MV-4-11 (cell line): ENCODE measurements around the gene ZNF121.

Source experiments
- DNase-seq: peaks from one replicate; lab custom pipeline; 2025; lab: John Stamatoyannopoulos, UW

ZNF121 gene

DNA sequence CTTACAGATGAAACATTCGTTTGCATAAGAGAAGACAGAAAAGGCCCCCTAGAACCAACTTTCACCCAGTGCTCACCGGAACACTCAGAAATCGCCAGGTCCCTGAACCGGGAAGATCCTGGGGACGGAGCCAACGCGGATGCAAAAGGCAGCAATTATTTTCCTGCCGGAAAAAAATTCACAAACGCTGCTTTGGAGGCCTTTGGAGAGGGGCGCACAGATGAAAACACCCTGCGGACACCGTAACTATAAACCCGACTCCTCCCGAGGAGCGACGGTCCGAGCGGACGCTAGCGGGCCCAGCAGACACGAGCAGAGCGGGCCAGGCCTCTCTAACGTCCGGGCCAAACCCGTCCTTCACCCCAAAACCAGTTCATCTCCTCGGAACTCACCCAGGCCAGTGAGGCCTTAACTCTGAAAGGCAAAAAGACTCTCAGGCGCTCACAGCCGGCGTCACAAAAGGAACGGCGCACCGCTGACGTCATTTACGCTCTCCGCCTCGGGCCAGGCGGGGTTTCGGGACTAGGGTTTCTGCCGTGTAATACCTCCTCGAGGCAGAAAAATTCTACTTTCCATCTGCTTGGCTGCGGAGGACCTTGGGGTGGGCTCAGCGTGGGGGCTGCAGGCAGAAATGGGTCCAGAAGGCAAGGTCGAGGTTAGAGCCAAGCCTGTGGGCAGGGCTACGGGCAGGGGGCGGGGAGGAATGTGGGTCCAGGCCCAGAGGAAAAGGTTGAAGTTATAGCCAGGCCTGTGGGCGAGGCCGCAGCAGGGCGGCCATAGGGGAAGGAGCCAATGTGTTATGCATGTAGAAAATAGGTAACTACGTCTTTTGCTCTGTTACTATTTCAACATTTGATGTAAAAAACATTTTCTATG lies 45.9 kb downstream of the ZNF121 start, which contains the start of gene ZNF426:
TSS of gene ZNF426 (minus strand) at position 463 of the 876 bp plus-strand sequence. CDS start 2,413 bp downstream, outside the sequence.
- peak; percentile 88 for DNase-seq

DNA sequence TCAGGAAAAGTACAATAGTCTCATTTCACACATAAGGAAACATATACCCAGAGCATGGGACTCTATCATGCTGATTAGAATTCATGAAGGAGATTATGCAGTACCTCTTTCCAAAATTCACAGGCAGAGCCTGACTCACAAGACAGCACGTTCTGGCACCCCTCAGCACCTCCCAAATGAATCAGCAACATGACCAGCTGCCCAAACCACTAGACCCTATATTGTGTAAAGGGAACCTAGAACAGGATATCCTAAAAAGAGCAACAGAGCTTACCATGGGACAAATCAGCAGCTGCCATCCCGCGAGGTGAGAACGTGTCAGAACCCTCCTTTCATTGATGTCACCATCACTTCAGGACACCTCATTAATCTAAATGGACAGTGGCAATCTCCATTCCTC lies 48.4 kb downstream of the ZNF121 start:
- DNase-seq: peak; percentile 27

DNA sequence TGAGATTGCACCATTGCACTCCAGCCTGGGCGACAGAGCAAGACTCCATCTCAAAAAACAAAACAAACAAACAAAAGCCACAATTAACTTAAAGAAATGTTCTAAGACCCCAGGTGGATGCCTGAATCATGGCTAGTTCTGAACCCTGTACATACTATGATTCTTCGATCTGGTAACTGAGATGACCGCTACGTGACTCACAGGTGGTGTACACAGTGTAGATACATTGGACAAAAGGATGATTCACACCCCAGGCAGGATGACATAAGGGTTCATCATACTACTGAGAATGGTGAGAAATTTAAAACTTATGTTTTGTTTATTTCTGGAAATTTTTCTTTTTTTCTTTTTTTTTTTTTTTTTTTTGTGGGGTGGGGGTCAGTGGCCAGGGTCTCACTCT lies 52.4 kb downstream of the ZNF121 start:
- DNase-seq: no peak

DNA sequence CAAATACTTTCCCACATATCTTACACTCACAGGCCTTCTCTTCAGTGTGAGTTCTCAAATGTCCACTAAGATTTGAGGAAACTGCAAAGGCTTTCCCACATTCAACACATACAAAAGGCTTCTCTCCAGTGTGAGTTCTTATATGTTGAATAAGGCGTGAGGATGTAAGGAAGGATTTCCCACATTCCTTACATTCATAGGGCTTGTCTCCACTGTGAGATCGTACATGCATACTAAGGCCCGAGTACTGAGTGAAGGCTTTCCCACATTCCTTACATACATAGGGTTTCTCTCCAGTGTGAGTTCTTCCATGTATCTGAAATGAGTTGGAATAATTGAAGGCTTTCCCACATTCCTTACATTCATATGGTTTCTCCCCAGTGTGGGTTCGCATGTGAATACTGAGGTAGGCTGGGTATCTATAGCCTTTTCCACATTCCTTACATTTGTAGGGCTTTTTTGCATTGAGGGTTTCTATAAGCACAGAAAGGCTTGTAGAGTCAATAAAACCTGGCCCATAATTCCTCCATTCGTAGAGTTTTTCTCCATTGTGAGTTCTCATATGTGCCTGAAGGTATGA lies 55.5 kb downstream of the ZNF121 start:
- DNase-seq: peak; percentile 45

DNA sequence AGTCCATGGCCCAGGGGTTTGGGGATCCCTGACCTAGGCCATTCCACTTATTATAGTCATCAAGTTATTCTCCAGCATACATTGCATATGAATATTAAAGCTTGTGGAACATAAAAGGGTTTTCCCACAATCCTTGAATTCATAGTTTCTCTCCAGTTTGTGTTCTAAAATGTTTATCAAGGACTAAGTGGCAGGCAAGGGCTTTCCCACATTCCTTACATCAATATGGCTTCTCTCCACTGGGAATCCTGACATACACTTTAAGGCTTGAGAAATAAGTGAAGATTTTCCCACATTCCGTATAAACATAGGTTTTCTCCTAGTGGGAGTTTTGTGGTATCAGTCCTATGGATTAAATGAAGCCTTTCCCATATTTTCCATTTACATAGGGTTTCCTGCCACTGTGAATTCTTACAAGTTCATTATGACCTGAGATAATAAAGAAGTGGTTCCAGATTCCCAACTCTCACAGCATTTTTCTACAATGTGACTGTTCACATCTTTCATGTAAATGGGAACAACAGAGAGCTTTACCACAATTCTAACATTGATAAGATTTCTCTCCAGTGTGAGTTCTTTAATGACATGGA lies 60.3 kb downstream of the ZNF121 start:
- DNase-seq: no peak
